Stimulated activated naive CD8-positive, alpha-beta T cell treated with anti-CD3 and anti-CD28 coated beads, Interleukin-15, amount 100 ng/mL, for 72 hours (primary cell): ENCODE measurements around the gene LIG1.

Experiments
- ATAC-seq: fragments of 150-1000 bp; cut with Tn5 transposase; 2 replicates; pipeline ENCODE4 v1.10.0; 2021; ENCODE audit warnings: mild to moderate bottlenecking, moderate library complexity
- DNase-seq, 2 donors: peaks; one replicate each; pipeline ENCODE4 v3.0.0; 2021 to 2022
- H3K27ac Mint-ChIP-seq, 2 donors: one replicate each; pipeline ENCODE4 v1.8.0; 2022; ENCODE audit warnings: mild to moderate bottlenecking in 2 of 2, mixed read lengths in 2 of 2, moderate library complexity in 2 of 2
- H3K27me3 Mint-ChIP-seq: one replicate; pipeline ENCODE4 v1.8.0; 2022; ENCODE audit warnings: mixed read lengths
- H3K4me1 Mint-ChIP-seq: one replicate; pipeline ENCODE4 v1.8.0; 2022; ENCODE audit warnings: mild to moderate bottlenecking, mixed read lengths
- H3K4me3 Mint-ChIP-seq, 2 donors: one replicate each; pipeline ENCODE4 v1.8.0; 2022; ENCODE audit warnings: mild to moderate bottlenecking in 2 of 2, mixed read lengths in 2 of 2, moderate library complexity in 1 of 2
- H3K9me3 Mint-ChIP-seq, 2 donors: one replicate each; pipeline ENCODE4 v1.8.0; 2022; ENCODE audit warnings: mixed read lengths in 2 of 2

Gene LIG1

GRCh38 chr19:48190885-48191284 is 20.7 kb upstream of the LIG1 start:
- DNase-seq = no peak
- H3K4me3 Mint-ChIP-seq = no peak overlapping the region
- H3K9me3 Mint-ChIP-seq = no peaks in the 10 kb centered on the region
- no peak for ATAC-seq
- no peaks in the 10 kb centered on the region for H3K4me1 Mint-ChIP-seq
- H3K27ac Mint-ChIP-seq = no peak overlapping the region
- no peaks in the 10 kb centered on the region for H3K27me3 Mint-ChIP-seq

DNA sequence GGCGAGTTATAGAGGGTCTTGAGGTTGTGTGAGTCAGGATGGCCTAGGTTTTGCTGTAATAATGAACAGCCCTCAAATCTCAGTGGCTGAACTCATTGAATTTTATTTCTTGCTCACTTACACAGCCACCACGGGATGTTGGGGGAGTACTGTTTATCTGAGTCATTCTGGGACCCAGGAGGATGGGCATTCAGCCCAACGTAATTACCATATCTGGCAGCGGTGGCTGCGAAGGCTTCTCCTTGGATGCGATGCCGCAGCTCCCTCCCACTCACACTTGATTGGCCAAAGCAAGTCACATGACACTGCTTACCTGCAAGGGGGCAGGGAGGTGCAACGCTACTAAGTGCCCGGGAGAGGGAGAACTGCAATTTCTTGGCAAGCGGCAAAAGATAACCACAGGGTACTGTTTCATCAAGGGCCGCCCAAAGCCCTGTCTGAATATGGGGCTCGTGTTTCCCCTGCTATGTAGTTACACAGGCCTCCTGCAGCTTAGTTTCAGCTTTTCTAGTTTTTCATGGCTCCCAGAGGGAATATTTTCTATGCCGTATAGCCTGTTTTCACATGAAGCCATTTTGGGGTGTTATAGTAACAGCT is 20.2 kb upstream of the LIG1 start:
- ATAC-seq = peak; percentile 77
- H3K27ac Mint-ChIP-seq = no peak overlapping the region

DNA sequence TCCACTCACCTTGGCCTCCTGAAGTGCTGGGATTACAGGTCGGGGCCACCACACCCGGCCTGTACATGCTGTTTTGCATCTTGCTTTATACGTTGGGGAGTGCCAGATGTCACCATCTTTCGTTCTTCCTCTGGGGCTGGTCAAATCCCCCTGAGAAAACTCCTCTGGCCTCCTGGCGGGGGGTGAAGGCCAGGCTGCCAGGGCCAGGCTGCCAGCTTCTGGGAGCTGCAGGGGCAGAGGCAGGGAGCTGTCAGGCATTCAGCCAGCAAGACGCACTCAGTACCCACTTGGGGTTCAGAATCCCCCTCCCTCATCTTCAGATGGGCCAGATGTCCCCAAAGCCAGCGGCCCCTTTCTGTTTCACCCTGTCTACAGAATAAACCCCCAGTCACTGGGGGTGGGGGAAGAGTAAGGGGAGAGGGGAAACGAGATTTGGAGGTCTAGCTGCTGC is 16.4 kb upstream of the LIG1 start:
- Mint-ChIP-seq H3K4me1 (no peaks in the 10 kb centered on the region), H3K27me3 (no peaks in the 10 kb centered on the region), H3K9me3 (peaks cover 2% of the 10 kb centered on the region in 2 donors), H3K4me3 (no peak overlapping the region), H3K27ac (no peak overlapping the region)
- DNase-seq = no peak
- ATAC-seq = no peak

More for the DNA sequence above, 20.2 kb upstream of the LIG1 start:
- peak; percentile 33 to 59 for DNase-seq
- Mint-ChIP-seq H3K4me3 (no peak overlapping the region), H3K4me1 (no peaks in the 10 kb centered on the region), H3K9me3 (no peaks in the 10 kb centered on the region), H3K27me3 (no peaks in the 10 kb centered on the region)

- no peak overlapping the region for H3K4me3 Mint-ChIP-seq
- DNase-seq (no peak), ATAC-seq (no peak)
- no peaks in the 10 kb centered on the region for H3K27me3 Mint-ChIP-seq
- peaks cover 7 to 8% of the 10 kb centered on the region in 2 donors for H3K9me3 Mint-ChIP-seq
- no peak overlapping the region for H3K27ac Mint-ChIP-seq
- no peaks in the 10 kb centered on the region for H3K4me1 Mint-ChIP-seq
Measured at GRCh38 chr19:48186015-48186414, 15.9 kb upstream of the LIG1 start.

GRCh38 chr19:48183356-48183755 is 13.2 kb upstream of the LIG1 start:
- ATAC-seq (no peak), DNase-seq (no peak)
- Mint-ChIP-seq H3K9me3 (peaks cover 7 to 9% of the 10 kb centered on the region in 2 donors), H3K4me3 (no peak overlapping the region), H3K27me3 (no peaks in the 10 kb centered on the region), H3K4me1 (no peaks in the 10 kb centered on the region), H3K27ac (peak overlapping the region in 1 of 2 donors; percentile 62)

DNA sequence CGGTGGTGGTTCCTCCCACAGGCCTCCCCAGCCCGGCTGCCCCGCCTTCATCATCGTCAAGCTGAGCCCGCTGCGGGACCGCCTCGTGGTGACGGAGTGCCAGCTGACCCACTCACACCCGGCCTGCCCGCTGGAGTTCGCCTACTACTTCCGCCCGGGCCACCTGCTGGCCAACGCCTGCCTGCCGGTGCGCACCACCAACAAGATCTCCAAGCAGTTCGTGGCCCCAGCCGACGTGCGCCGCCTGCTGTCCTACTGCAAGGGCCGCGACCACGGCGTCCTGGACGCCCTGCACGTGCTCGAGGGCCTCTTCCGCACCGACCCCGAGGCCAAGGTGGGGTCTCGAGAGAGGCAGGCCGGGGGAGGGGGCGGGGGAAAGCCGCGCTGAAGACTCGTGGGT is 12.3 kb upstream of the LIG1 start:
- H3K9me3 Mint-ChIP-seq = peaks cover 7 to 9% of the 10 kb centered on the region in 2 donors
- no peak overlapping the region for H3K4me3 Mint-ChIP-seq
- no peaks in the 10 kb centered on the region for H3K27me3 Mint-ChIP-seq
- no peak overlapping the region for H3K27ac Mint-ChIP-seq
- no peak for ATAC-seq
- DNase-seq = no peak
- H3K4me1 Mint-ChIP-seq = no peaks in the 10 kb centered on the region

- no peak overlapping the region for H3K4me3 Mint-ChIP-seq
- H3K9me3 Mint-ChIP-seq = peaks cover 7 to 9% of the 10 kb centered on the region in 2 donors
- H3K4me1 Mint-ChIP-seq = no peaks in the 10 kb centered on the region
- H3K27ac Mint-ChIP-seq = no peak overlapping the region
- DNase-seq (no peak), ATAC-seq (no peak)
- H3K27me3 Mint-ChIP-seq = no peaks in the 10 kb centered on the region
Measured at GRCh38 chr19:48181505-48181904, 11.4 kb upstream of the LIG1 start.

GRCh38 chr19:48176226-48176625 is 6.1 kb upstream of the LIG1 start:
- Mint-ChIP-seq H3K4me3 (no peak overlapping the region), H3K27me3 (no peaks in the 10 kb centered on the region), H3K4me1 (peaks cover 24% of the 10 kb centered on the region), H3K27ac (no peak overlapping the region), H3K9me3 (peaks cover 2 to 4% of the 10 kb centered on the region in 2 donors)
- ATAC-seq = no peak
- no peak for DNase-seq

GRCh38 chr19:48175578-48175977 is 5.4 kb upstream of the LIG1 start:
- Mint-ChIP-seq H3K9me3 (no peaks in the 10 kb centered on the region), H3K4me3 (no peak overlapping the region), H3K27me3 (no peaks in the 10 kb centered on the region), H3K4me1 (peaks cover 28% of the 10 kb centered on the region), H3K27ac (peak overlapping the region in 1 of 2 donors; percentile 25)
- DNase-seq (no peak), ATAC-seq (no peak)

DNA sequence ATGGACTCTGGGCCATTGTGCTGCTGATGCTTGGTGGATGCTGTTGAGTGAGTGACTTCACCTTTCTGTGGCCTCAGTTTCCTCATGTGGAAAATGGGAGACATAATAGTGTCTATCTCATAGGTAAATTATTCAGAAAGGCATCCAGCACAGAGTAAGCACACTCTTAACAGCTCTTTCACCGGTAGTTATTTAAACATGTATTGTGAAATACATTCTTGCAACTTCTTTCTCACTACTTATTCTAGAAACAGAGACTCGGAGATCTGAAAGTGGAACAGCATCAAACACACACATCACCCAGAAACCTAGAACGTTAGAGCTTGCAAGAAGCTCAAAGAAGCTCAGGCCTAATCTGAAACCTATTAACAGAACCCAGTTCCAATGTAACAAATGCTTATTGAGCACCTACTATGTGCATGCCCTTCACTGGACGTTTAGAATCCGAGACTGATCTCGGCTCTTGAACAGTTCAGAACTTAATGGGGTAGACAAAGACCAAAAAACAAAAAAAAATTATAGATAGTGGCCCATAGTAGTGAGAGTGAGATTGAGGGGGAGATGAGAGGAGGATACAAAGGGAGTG is 4.4 kb upstream of the LIG1 start:
- Mint-ChIP-seq H3K9me3 (no peaks in the 10 kb centered on the region), H3K4me3 (no peak overlapping the region), H3K4me1 (peaks cover 30% of the 10 kb centered on the region), H3K27ac (no peak overlapping the region), H3K27me3 (no peaks in the 10 kb centered on the region)
- DNase-seq (no peak), ATAC-seq (no peak)

- H3K4me3 Mint-ChIP-seq = peak overlapping the region; percentile 89 to 99
- ATAC-seq = no peak
- no peak overlapping the region for H3K27ac Mint-ChIP-seq
- peaks cover 55% of the 10 kb centered on the region for H3K4me1 Mint-ChIP-seq
- no peaks in the 10 kb centered on the region for H3K9me3 Mint-ChIP-seq
- DNase-seq = no peak
- no peaks in the 10 kb centered on the region for H3K27me3 Mint-ChIP-seq
Measured at GRCh38 chr19:48171710-48172109, 1.6 kb upstream of the LIG1 start.

DNA sequence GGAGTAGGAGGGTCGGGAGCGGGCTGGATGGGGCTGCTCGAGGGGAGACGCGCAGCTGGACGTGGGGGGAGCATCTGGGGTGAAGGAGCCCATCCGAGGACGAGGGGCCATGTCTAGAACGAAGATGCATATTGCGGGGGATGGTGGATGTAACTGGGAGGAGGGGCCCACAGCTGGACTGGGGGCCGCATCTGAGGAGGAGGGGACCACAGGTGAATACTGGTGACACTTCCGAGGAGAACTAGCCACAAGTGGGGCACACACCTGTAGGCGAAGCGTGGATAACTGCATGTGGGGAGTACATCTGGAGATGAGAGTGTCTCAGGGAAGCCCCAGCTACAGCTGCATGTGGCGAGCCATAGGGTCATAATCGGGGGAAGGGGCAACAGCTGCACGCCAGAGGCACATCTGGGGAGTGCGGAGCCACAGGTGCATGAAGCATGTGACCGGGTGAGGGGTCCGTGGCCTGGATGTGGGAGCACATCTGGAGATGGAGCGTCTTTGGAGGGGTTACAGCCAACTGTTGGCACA is 738 bp upstream of the LIG1 start:
- H3K4me1 Mint-ChIP-seq = peaks cover 55% of the 10 kb centered on the region
- H3K4me3 Mint-ChIP-seq = peak overlapping the region; percentile 89 to 99
- ATAC-seq = peak; percentile 18
- no peaks in the 10 kb centered on the region for H3K9me3 Mint-ChIP-seq
- DNase-seq = no peak
- peak overlapping the region; percentile 65 to 86 for H3K27ac Mint-ChIP-seq
- no peaks in the 10 kb centered on the region for H3K27me3 Mint-ChIP-seq

DNA sequence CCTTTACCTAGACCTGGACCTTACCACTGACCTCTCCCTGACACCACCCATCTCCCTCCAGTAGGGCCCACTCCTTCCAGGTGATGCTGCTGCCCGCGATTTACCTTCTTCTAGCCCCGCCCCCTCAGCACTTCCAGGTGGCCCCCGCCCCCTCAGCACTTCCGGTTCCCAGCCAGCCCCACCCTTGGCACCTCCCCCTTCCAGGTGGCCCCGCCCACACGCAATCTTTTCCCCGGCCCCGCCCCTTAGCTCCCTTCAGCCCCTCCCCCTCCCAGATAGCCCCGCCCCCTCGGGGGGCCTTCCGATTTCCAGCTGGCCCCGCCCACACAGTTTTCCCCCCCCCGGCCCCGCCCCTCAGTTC is 586 bp downstream of the LIG1 start:
- Mint-ChIP-seq H3K4me3 (peak overlapping the region; percentile 89 to 99), H3K9me3 (no peaks in the 10 kb centered on the region), H3K27ac (peak overlapping the region in 1 of 2 donors; percentile 98), H3K27me3 (no peaks in the 10 kb centered on the region), H3K4me1 (peaks cover 47% of the 10 kb centered on the region)
- ATAC-seq (peak; percentile 15), DNase-seq (peak; percentile 85 to 86)

DNA sequence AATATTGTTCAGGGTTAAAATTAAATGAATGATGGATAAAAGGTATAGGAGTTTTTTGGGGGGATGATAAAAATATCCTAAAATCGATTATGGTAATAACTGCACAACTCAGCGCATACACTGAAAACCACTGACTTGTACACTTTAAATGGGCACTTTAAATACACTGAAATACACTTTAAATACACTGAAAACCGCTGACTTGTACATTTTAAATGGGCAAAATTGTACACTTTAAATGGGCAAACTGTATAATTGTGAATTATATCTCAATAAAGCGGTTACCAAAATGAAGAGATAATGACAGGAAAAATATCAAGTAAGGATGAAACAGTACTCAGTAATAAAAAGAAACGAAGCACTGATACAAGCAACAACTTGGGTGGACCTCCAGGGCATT is 1.5 kb downstream of the LIG1 start:
- Mint-ChIP-seq H3K9me3 (no peaks in the 10 kb centered on the region), H3K27me3 (no peaks in the 10 kb centered on the region), H3K4me3 (peak overlapping the region in 1 of 2 donors; percentile 99), H3K27ac (no peak overlapping the region), H3K4me1 (peaks cover 47% of the 10 kb centered on the region)
- DNase-seq (no peak), ATAC-seq (no peak)

- no peaks in the 10 kb centered on the region for H3K9me3 Mint-ChIP-seq
- DNase-seq (no peak), ATAC-seq (no peak)
- H3K4me3 Mint-ChIP-seq = no peak overlapping the region
- no peaks in the 10 kb centered on the region for H3K4me1 Mint-ChIP-seq
- H3K27ac Mint-ChIP-seq = no peak overlapping the region
- H3K27me3 Mint-ChIP-seq = no peaks in the 10 kb centered on the region
Measured at GRCh38 chr19:48158210-48158790, 11.8 kb downstream of the LIG1 start.

DNA sequence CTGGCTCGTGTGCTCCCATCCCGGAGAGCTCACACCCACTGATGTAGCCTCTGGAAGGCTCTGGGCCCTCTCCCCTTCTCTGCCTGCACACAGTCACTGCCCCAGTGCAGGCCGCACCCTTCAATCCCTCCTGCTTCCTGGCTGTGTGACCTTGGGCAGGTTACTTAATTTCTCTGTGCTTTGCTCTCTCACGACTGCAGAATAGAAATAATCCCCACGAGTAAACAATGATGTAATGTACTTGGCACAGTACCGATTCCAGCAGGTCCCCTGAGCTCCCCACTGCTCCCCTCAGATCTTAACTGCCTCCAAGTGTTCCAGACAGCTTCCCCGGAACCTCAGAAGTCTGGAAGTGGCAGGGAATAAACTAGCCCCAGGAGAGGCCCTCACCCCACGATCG is 16.1 kb downstream of the LIG1 start:
- peak overlapping the region in 1 of 2 donors; percentile 19 for H3K27ac Mint-ChIP-seq
- no peaks in the 10 kb centered on the region for H3K9me3 Mint-ChIP-seq
- H3K4me1 Mint-ChIP-seq = no peaks in the 10 kb centered on the region
- ATAC-seq = peak; percentile 49
- H3K4me3 Mint-ChIP-seq = no peak overlapping the region
- no peaks in the 10 kb centered on the region for H3K27me3 Mint-ChIP-seq
- DNase-seq = no peak
